K562 (cell line): ENCODE measurements around the gene P2RY13. TPM values are rescaled to one million over a fixed set of nuclear protein-coding genes. Genes with fewer than 3 reads are reported as not detected.

Source experiments
- ATAC-seq: fragments of 200-7000 bp; cut with Tn5 transposase; 3 replicates; pipeline ENCODE4 v1.9.1; 2020; ENCODE audit warnings: moderate library complexity
- BruUV-seq: library from RNA; stranded (reverse); fragments of 400-500 nt; replicated peaks from 2 replicates; lab custom pipeline; 2021; lab: Mats Ljungman, UMichigan
- CTCF ChIA-PET: fragments of 300-600 bp; formaldehyde crosslinking; extraction: SDS; loops from one replicate; lab custom pipeline; 2021; ENCODE audit warnings: low intra/inter-chr PET ratio; lab: Yijun Ruan, JAX
- POLR2A ChIA-PET: fragments of 300-600, 350-650 bp; sonication (Branson Sonifier 250); formaldehyde crosslinking; extraction: SDS; loops from one replicate; lab custom pipeline; 2021; ENCODE audit warnings: antibody characterized with exemption, inconsistent platforms; lab: Yijun Ruan, JAX
- DNase-seq, 4 experiments: peaks; one replicate each; pipeline versions ENCODE4 v3.0.0 to v3.0.0-alpha.2; 2011 to 2018; ENCODE audit warnings: low spot score in 3 of 4, mixed read lengths in 3 of 4; ENCODE audit errors: extremely low read depth in 1 of 4
- FAIRE-seq: peaks from 2 replicates; lab custom pipeline; 2011; peaks lifted over from hg19 to GRCh38; lab: Jason Lieb, UNC
- H2AFZ ChIP-seq: 2 replicates; pipeline ENCODE4 v1.6.0; 2011; ENCODE audit warnings: low read depth, low read length, control low read depth, inconsistent platforms
- H3K27ac ChIP-seq: fragments of 200-600 bp; 3 replicates; pipeline ENCODE4 v1.8.0; 2011; ENCODE audit warnings: low read depth, mild to moderate bottlenecking, control low read depth, inconsistent platforms, low read length, moderate library complexity, mixed read lengths; ENCODE audit errors: extremely low read depth
- H3K27me3 ChIP-seq, 2 experiments: fragments of 300-600 bp in 1 of 2; 2 replicates in 1 of 2; 3 replicates in 1 of 2; pipeline versions ENCODE4 v1.6.0 to v1.8.0; 2011; ENCODE audit warnings: inconsistent platforms in 2 of 2, low read length in 2 of 2, mild to moderate bottlenecking in 1 of 2, mixed read lengths in 1 of 2, moderate library complexity in 1 of 2; ENCODE audit not compliant: control insufficient read depth in 2 of 2, insufficient read depth in 2 of 2
- H3K36me3 ChIP-seq: fragments of 300-600 bp; 3 replicates; pipeline ENCODE4 v1.8.0; 2011; ENCODE audit warnings: mild to moderate bottlenecking, low read length, inconsistent platforms; ENCODE audit not compliant: control insufficient read depth, insufficient read depth
- H3K4me1 ChIP-seq, 2 experiments: fragments of 200-600 bp in 1 of 2; replicated peaks in 1 of 2; 2 replicates in 1 of 2; 3 replicates in 1 of 2; pipeline versions ENCODE4 v1.5.1 to v1.8.0; 2011; ENCODE audit warnings: inconsistent platforms in 2 of 2, low read length in 2 of 2, mild to moderate bottlenecking in 1 of 2, mixed read lengths in 1 of 2, moderate library complexity in 1 of 2; ENCODE audit not compliant: control insufficient read depth in 2 of 2, insufficient read depth in 2 of 2
- H3K4me2 ChIP-seq: 2 replicates; pipeline ENCODE4 v1.6.1; 2011; ENCODE audit warnings: low read length, control low read depth, inconsistent platforms, mixed read lengths; ENCODE audit not compliant: insufficient read depth
- H3K4me3 ChIP-seq: fragments of 200-600 bp; sonication (generic), shearing (Covaris generic); 2 replicates; pipeline ENCODE4 v1.5.1; 2016; ENCODE audit warnings: control low read depth, inconsistent platforms
- H3K79me2 ChIP-seq: fragments of 200-600 bp; 3 replicates; pipeline ENCODE4 v1.8.0; 2011; ENCODE audit warnings: low read length, inconsistent platforms; ENCODE audit not compliant: control insufficient read depth, insufficient read depth
- H3K9ac ChIP-seq, 2 experiments: 2 replicates each; pipeline versions ENCODE4 v1.6.0 to v1.6.1; 2011; ENCODE audit warnings: low read depth in 2 of 2, low read length in 2 of 2, control low read depth in 1 of 2, inconsistent platforms in 1 of 2, mild to moderate bottlenecking in 1 of 2, mixed read lengths in 1 of 2; ENCODE audit not compliant: insufficient read depth in 1 of 2
- H3K9me1 ChIP-seq: one replicate; pipeline ENCODE4 v1.6.0; 2011; ENCODE audit warnings: inconsistent platforms, mild to moderate bottlenecking, low read length, moderate library complexity; ENCODE audit not compliant: control insufficient read depth, insufficient read depth
- H3K9me3 ChIP-seq: replicated peaks from 2 replicates; pipeline ENCODE4 v1.5.1; 2011; ENCODE audit warnings: low read depth, low read length, inconsistent platforms; ENCODE audit not compliant: control insufficient read depth, insufficient read depth
- H4K20me1 ChIP-seq: replicated peaks from 2 replicates; pipeline ENCODE4 v1.6.1; 2011; ENCODE audit warnings: low read length, inconsistent platforms, mixed read lengths; ENCODE audit not compliant: control insufficient read depth, insufficient read depth
- GTF2F1 ChIP-seq: IDR thresholded peaks from 2 replicates; pipeline ENCODE4 v1.6.1; 2011; ENCODE audit warnings: low read depth, low read length, improper control_type of control experiment
- KAT2B ChIP-seq: IDR thresholded peaks from one replicate; pipeline ENCODE4 v1.6.1; 2012; ENCODE audit warnings: low read depth, mild to moderate bottlenecking, control low read depth, inconsistent platforms, low read length, moderate library complexity
- MTA3 ChIP-seq: fragments of 450-650 bp; formaldehyde crosslinking; IDR thresholded peaks from 2 replicates; pipeline ENCODE4 v1.6.1; 2017; ENCODE audit warnings: mild to moderate bottlenecking, borderline replicate concordance
- NR2C1 ChIP-seq, 2 experiments: fragments of 450-650 bp; IDR thresholded peaks; 2 replicates each; pipeline ENCODE4 v1.6.1; 2017; ENCODE audit warnings: mild to moderate bottlenecking in 2 of 2, antibody characterized with exemption in 1 of 2, inconsistent platforms in 1 of 2, missing compliant biosample characterization in 1 of 2, missing genetic modification characterization in 1 of 2
- RFX5 ChIP-seq: IDR thresholded peaks from 2 replicates; pipeline ENCODE4 v1.6.1; 2011; ENCODE audit warnings: low read depth, mild to moderate bottlenecking, improper control_type of control experiment, low read length
- SIN3B ChIP-seq: fragments of 450-650 bp; IDR thresholded peaks from 2 replicates; pipeline ENCODE4 v1.6.1; 2017; ENCODE audit warnings: low read depth, mild to moderate bottlenecking, moderate library complexity
- STAT5B ChIP-seq: fragments of 250-450 bp; sonication (Bioruptor Pico); IDR thresholded peaks from 2 replicates; pipeline ENCODE4 v1.8.0; 2021; ENCODE audit warnings: mild to moderate bottlenecking, inconsistent platforms
- TEAD4 ChIP-seq, 2 experiments: sonication (generic) in 1 of 2; formaldehyde crosslinking in 1 of 2; IDR thresholded peaks; 2 replicates each; pipeline versions ENCODE4 v1.6.1 to v1.8.0; 2012 to 2022; ENCODE audit warnings: borderline replicate concordance in 1 of 2, inconsistent platforms in 1 of 2, low read length in 1 of 2, mild to moderate bottlenecking in 1 of 2, missing genetic modification reagents in 1 of 2
- ZNF12 ChIP-seq: sonication (generic); formaldehyde crosslinking; IDR thresholded peaks from 2 replicates; pipeline ENCODE4 v1.4.0; 2020; ENCODE audit warnings: mild to moderate bottlenecking, missing genetic modification reagents
- in situ Hi-C: fragments of 300-500 bp; cut with MboI; formaldehyde crosslinking; loops from 4 replicates; pipeline ENCODE4 v1.15.0; 2018; ENCODE audit warnings: inconsistent platforms, mixed read lengths
- intact Hi-C: fragments of 100-400 bp; cut with micrococcal nuclease; formaldehyde crosslinking; loops from 2 replicates; pipeline ENCODE4 v1.14.2; 2022
- polyA plus RNA-seq, 8 experiments: library from polyadenylated mRNA; depleted of rRNA in 4 of 8; stranded (reverse) in 5 of 8; unstranded in 3 of 8; fragments of >200 nt; fragmentation: Nextera tagmentation in 2 of 8; fragmentation: Illumina TruSeq in 1 of 8; extraction: Ambion mirVana in 2 of 8; extraction: Trizol in 1 of 8; gene quantifications; 2 replicates each; pipeline versions ENCODE4 v1.2.1 to v1.2.3, GENCODE V29; 2011 to 2014; ENCODE audit warnings: inconsistent platforms in 1 of 8, missing spikeins in 1 of 8
- total RNA-seq, 7 experiments: library from RNA; depleted of rRNA in 6 of 7; stranded (reverse); fragments of >200 nt in 6 of 7; fragmentation: Illumina TruSeq in 2 of 7; extraction: Trizol in 2 of 7; gene quantifications; 2 replicates each; pipeline versions ENCODE4 v1.2.1 to v1.2.3, GENCODE V29; 2011 to 2021; ENCODE audit warnings: low replicate concordance in 1 of 7

Gene P2RY13
- total and polyA plus RNA-seq, 9 of the 15 experiments (the other 6 are each of a cell fraction or from before 2014, with no cell fraction given) = not detected

DNA sequence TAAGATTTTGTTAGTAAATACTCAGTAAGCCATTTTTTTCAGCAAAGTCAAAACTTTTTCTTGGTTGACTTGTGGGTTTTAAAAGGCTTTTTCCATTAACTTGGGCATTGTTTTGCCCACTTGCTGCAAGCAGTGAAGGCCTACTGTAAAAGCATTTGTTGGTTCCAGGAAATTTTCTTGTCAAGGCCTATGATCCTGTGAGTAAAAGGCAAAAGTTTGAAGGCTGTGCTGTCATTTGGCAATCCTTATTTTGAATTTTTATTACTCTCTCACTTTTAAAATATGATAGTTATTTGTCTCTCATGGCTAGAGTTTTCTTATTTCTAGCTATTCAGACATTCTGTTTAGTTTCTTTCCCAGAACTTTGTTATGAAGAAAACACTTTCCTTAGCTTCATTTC is 42.2 kb upstream of the P2RY13 start:
- Histone ChIP-seq H3K9me1 (no peaks in the 10 kb centered on the region), H4K20me1 (no peaks in the 10 kb centered on the region), H3K4me2 (no peak overlapping the region), H3K9me3 (no peaks in the 10 kb centered on the region), H3K4me1 (no peaks in the 10 kb centered on the region), H3K9ac (no peak overlapping the region), H2AFZ (no peak overlapping the region), H3K4me3 (no peak overlapping the region), H3K27ac (no peak overlapping the region), H3K79me2 (no peaks in the 10 kb centered on the region), H3K27me3 (0 out of 5 replicates have a peak, but pooled peaks cover 0 to 3% of the 10 kb centered on the region in 2 experiments), H3K36me3 (no peaks in the 10 kb centered on the region)
- FAIRE-seq = no peak
- ChIA-PET CTCF (no interaction called here), POLR2A (no interaction called here)
- no peak for ATAC-seq
- TF ChIP-seq STAT5B = no peak
- no peak for TF ChIP-seq RFX5
- TF ChIP-seq NR2C1 (IDR thresholded peaks at IDR 0.05) = no peak
- no peak for TF ChIP-seq NR2C1 (tag; IDR thresholded peaks at IDR 0.05)
- no peak for TF ChIP-seq ZNF12
- TF ChIP-seq SIN3B = no peak
- no peak for TF ChIP-seq GTF2F1
- no peak for TF ChIP-seq KAT2B
- TF ChIP-seq TEAD4 (IDR thresholded peaks at IDR 0.05; ENCODE audit: low read length) = no peak
- no peak for TF ChIP-seq TEAD4 (CRISPR knock-in tag; IDR thresholded peaks at IDR 0.05; ENCODE audit: borderline replicate concordance)
- no peak for TF ChIP-seq MTA3
- in situ Hi-C loops (no loop called here), intact Hi-C loops (no loop called here)
- no peak for DNase-seq
- no TSS peak for BruUV-seq
